Suprapubic skin (tissue), 4 donors: ENCODE data around the gene ABI3BP.

Source experiments
- POLR2A ChIP-seq, 2 donors: fragments of 450-650 bp; IDR thresholded peaks; one replicate each; pipeline ENCODE4 v1.6.1; 2017; ENCODE audit warnings: antibody characterized with exemption in 2 of 2, mild to moderate bottlenecking in 2 of 2, moderate library complexity in 2 of 2
- POLR2AphosphoS5 ChIP-seq, 3 donors: sonication (generic); formaldehyde crosslinking; IDR thresholded peaks; one replicate each; pipeline ENCODE4 v1.6.1; 2017; ENCODE audit warnings: antibody characterized with exemption in 3 of 3

DNA sequence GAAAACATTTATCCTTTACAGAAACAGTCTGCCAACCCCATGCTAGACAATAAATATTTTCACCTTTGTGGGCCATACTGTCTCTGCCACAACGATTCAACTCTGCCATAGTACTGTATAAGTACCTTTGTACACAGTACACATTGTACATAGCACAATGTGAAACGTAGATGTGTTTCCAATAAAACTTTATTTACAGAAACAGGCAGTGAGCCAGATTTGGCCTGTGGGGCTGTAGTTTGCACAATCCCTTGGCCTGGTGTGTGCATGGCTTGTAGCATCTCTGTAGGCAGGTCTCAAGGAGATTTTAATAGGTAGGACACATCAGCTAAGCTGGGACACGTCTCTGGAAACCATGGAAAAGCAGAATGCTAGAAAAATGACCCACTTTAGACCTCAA is 209.6 kb downstream of the ABI3BP start:
- TF ChIP-seq POLR2AphosphoS5 (IDR thresholded peaks at IDR 0.05) (no peak), POLR2A (IDR thresholded peaks at IDR 0.05) (no peak)
